ENCODE measurements around the gene COX20. TPM values are rescaled to one million over a fixed set of nuclear protein-coding genes. Genes with fewer than 3 reads are reported as not detected.

Gene COX20
- total RNA-seq, 1 experiment from 2014 or later, result 38.0 TPM

- Histone ChIP-seq H3K79me2 (ENCODE audit: insufficient read depth, low read length) (peaks cover 44% of the 10 kb centered on the region), H3K23me2 (ENCODE audit: insufficient read length, low read depth, low read length, poor library complexity, severe bottlenecking) (peaks cover 14% of the 10 kb centered on the region), H3K4me2 (ENCODE audit: insufficient read depth, insufficient read length, low read length) (peak overlapping the region; percentile 98), H2AFZ (ENCODE audit: low read length) (no peak overlapping the region), H2BK12ac (ENCODE audit: insufficient read length, low read depth, low read length) (no peak overlapping the region), H3K27me3 (ENCODE audit: insufficient read depth, low read length) (no peaks in the 10 kb centered on the region), H3K9ac (ENCODE audit: extremely low read depth, insufficient read length, low read length) (peak overlapping the region; percentile 95), H2BK5ac (ENCODE audit: insufficient read length, low read length) (no peak overlapping the region), H3K4ac (ENCODE audit: low read depth, low read length) (no peak overlapping the region), H3K23ac (ENCODE audit: insufficient read length, low read depth, low read length) (no peak overlapping the region), H3K56ac (ENCODE audit: insufficient read length, low read depth, low read length) (no peak overlapping the region), H4K91ac (ENCODE audit: insufficient read length, low read depth, low read length) (no peak overlapping the region), H2AK5ac (ENCODE audit: insufficient read length, low read length) (no peak overlapping the region), H3K18ac (ENCODE audit: insufficient read length, low read depth, low read length) (no peak overlapping the region), H3K4me1 (ENCODE audit: insufficient read depth, low read length) (no peaks in the 10 kb centered on the region), H4K8ac (replicated peaks; ENCODE audit: insufficient read length, low read depth, low read length) (no peak overlapping the region), H3K14ac (ENCODE audit: insufficient read depth, low read length) (no peak overlapping the region), H4K5ac (ENCODE audit: insufficient read length, low read depth, low read length) (no peak overlapping the region), H4K20me1 (ENCODE audit: control insufficient read depth, insufficient read depth, insufficient read length) (no peaks in the 10 kb centered on the region), H2BK15ac (ENCODE audit: low read depth, low read length) (no peak overlapping the region), H3T11ph (ENCODE audit: low read length) (no peak overlapping the region), H3K27ac (ENCODE audit: insufficient read length, low read depth, low read length) (no peak overlapping the region), H2BK120ac (ENCODE audit: low read depth, low read length, poor library complexity, severe bottlenecking) (no peak overlapping the region), H2BK20ac (ENCODE audit: low read depth, low read length, poor library complexity, severe bottlenecking) (no peak overlapping the region), H3K9me3 (ENCODE audit: control insufficient read depth, low read depth, low read length) (no peaks in the 10 kb centered on the region), H3K79me1 (ENCODE audit: insufficient read depth, low read depth, low read length, poor library complexity, severe bottlenecking) (peaks cover 3% of the 10 kb centered on the region)
- DNase-seq, result no peak
- peak overlapping the region; percentile 92 to 96 for H3K4me3 Mint-ChIP-seq
- H3K27ac Mint-ChIP-seq, result peak overlapping the region in 1 of 3 experiments; percentile 90; a peak in 3 of 7 replicates
- no peak for TF ChIP-seq CTCF (conservative IDR thresholded peaks at IDR 0.05)
- no CpG with 5 or more reads among the region's 2 CpGs for WGBS (ENCODE audit: extremely low coverage, insufficient read length, low lambda C conversion rate)
- H3K36me3 Mint-ChIP-seq (ENCODE audit: insufficient read depth in 1 of 3, low read depth in 3 of 3), result peaks cover 67 to 73% (median 73%) of the 10 kb centered on the region in 3 experiments
- H3K4me1 Mint-ChIP-seq, result peaks cover 28 to 45% of the 10 kb centered on the region in 2 experiments
- H3K27me3 Mint-ChIP-seq (ENCODE audit: low read depth), result peaks cover 2% of the 10 kb centered on the region; the same call in 1 of the 2 replicates
- peaks cover 0 to 4% of the 10 kb centered on the region in 2 experiments; a peak in 2 of 5 replicates for H3K9me3 Mint-ChIP-seq
Measured at GRCh38 chr1:244860914-244861610, 25.6 kb downstream of the COX20 start.

Data from H9 (cell line).